HT-29 (cell line): ENCODE measurements around the gene TNPO3. TPM values are rescaled to one million over a fixed set of nuclear protein-coding genes. Genes with fewer than 3 reads are reported as not detected.
"Not testable (repeated sequence)": the region's sequence is repeated elsewhere in the genome, so short reads cannot be mapped to it uniquely, and the experiment has no call there.

ENCODE experiments used
- DNase-seq: peaks from one replicate; pipeline ENCODE4 v3.0.0-alpha.2; 2015; ENCODE audit warnings: low spot score
- total RNA-seq: library from RNA; depleted of rRNA; stranded (reverse); fragments of >200 nt; shearing (Covaris generic); gene quantifications from 2 replicates; pipeline ENCODE4 v1.2.3, GENCODE V29; 2014

The TNPO3 gene
- total RNA-seq, 1 experiment from 2014 or later = 73.7 TPM

- DNase-seq = peak; percentile 12
Measured at GRCh38 chr7:129017264-129017663, 37.6 kb downstream of the TNPO3 start.

- no peak for DNase-seq
Measured at GRCh38 chr7:129014501-129015101, 40.3 kb downstream of the TNPO3 start.

GRCh38 chr7:129013048-129013724 is 41.7 kb downstream of the TNPO3 start:
- no peak for DNase-seq

GRCh38 chr7:129012641-129013040 is 42.3 kb downstream of the TNPO3 start:
- DNase-seq = no peak

- DNase-seq = no peak
Measured at GRCh38 chr7:129010075-129010474, 44.8 kb downstream of the TNPO3 start.

- DNase-seq = no peak
Measured at GRCh38 chr7:129009437-129009836, 45.5 kb downstream of the TNPO3 start.

- DNase-seq = no peak
Measured at GRCh38 chr7:129008645-129009414, 46.1 kb downstream of the TNPO3 start.

GRCh38 chr7:129007572-129007971 is 47.3 kb downstream of the TNPO3 start:
- no peak for DNase-seq

GRCh38 chr7:129006636-129007414 is 48.1 kb downstream of the TNPO3 start:
- no peak for DNase-seq

- DNase-seq = no peak
Measured at GRCh38 chr7:129005186-129005585, 49.7 kb downstream of the TNPO3 start.

- no peak for DNase-seq
Measured at GRCh38 chr7:128997181-128997580, 57.7 kb downstream of the TNPO3 start.

GRCh38 chr7:128994560-128994959 is 60.4 kb downstream of the TNPO3 start:
- not testable (repeated sequence) for DNase-seq

- DNase-seq = no peak
Measured at GRCh38 chr7:128993419-128993818, 61.5 kb downstream of the TNPO3 start.

- no peak for DNase-seq
Measured at GRCh38 chr7:128989961-128990360, 65.0 kb downstream of the TNPO3 start.

- no peak for DNase-seq
Measured at GRCh38 chr7:128988372-128988771, 66.5 kb downstream of the TNPO3 start.

GRCh38 chr7:128986609-128987008 is 68.3 kb downstream of the TNPO3 start:
- no peak for DNase-seq

- DNase-seq = no peak
Measured at GRCh38 chr7:128985660-128986059, 69.3 kb downstream of the TNPO3 start.

- no peak for DNase-seq
Measured at GRCh38 chr7:128982105-128982504, 72.8 kb downstream of the TNPO3 start.

GRCh38 chr7:128974241-128974934 is 80.5 kb downstream of the TNPO3 start:
- no peak for DNase-seq

GRCh38 chr7:128968624-128969023 is 86.3 kb downstream of the TNPO3 start:
- no peak for DNase-seq

- no peak for DNase-seq
Measured at GRCh38 chr7:128963327-128963757, 91.6 kb downstream of the TNPO3 start.
